Ovary (tissue), 3 donors: ENCODE measurements around the gene MACC1.

Experiments used
- CTCF ChIP-seq, 3 donors: fragments of 450-650 bp in 2 of 3; fragments of 200-600 bp in 1 of 3; IDR thresholded peaks; one replicate each; pipeline versions ENCODE4 v1.5.1 to v1.8.0; 2016 to 2022; ENCODE audit warnings: antibody characterized with exemption in 3 of 3, mild to moderate bottlenecking in 1 of 3
- POLR2A ChIP-seq: fragments of 450-650 bp; IDR thresholded peaks from one replicate; pipeline ENCODE4 v1.6.1; 2017; ENCODE audit warnings: antibody characterized with exemption, mild to moderate bottlenecking, moderate library complexity
- donor health status: DM: no; HTN: no; CAD: no.

- TF ChIP-seq POLR2A (no peak), CTCF (IDR thresholded peaks at IDR 0.05) (no peak)
Measured at GRCh38 chr7:20116869-20117268, 100.3 kb downstream of the MACC1 start.
